NCI-H748 (cell line): ENCODE results near the gene DACT3.
A peak's percentile ranks its signal among the peaks of the same experiment; 100 is the strongest.

ENCODE experiments used
- DNase-seq: peaks from one replicate; lab custom pipeline; 2025; ENCODE audit not compliant: unreplicated experiment; lab: John Stamatoyannopoulos, UW

DACT3 gene

GRCh38 chr19:46616631-46617322, 44.2 kb downstream of the DACT3 start:
- DNase-seq = peak; percentile 71

- DNase-seq = no peak
These were observed 45.0 kb downstream of the DACT3 start for GRCh38 chr19:46615966-46616365.

- DNase-seq = peak; percentile 87
These were observed 46.8 kb downstream of the DACT3 start for GRCh38 chr19:46614114-46614722.

GRCh38 chr19:46613525-46613924, 47.5 kb downstream of the DACT3 start:
- no peak for DNase-seq

GRCh38 chr19:46611776-46612175, 49.2 kb downstream of the DACT3 start:
- DNase-seq = no peak

GRCh38 chr19:46610851-46611770, 49.9 kb downstream of the DACT3 start:
- DNase-seq = no peak

- DNase-seq = no peak
These were observed 50.6 kb downstream of the DACT3 start for GRCh38 chr19:46610413-46610775.

GRCh38 chr19:46609511-46610412, 51.2 kb downstream of the DACT3 start:
- DNase-seq = no peak

- no peak for DNase-seq
These were observed 52.2 kb downstream of the DACT3 start for GRCh38 chr19:46608581-46609345.

- DNase-seq = no peak
These were observed 52.8 kb downstream of the DACT3 start for GRCh38 chr19:46608178-46608577.

GRCh38 chr19:46607448-46607841, 53.5 kb downstream of the DACT3 start:
- no peak for DNase-seq

- no peak for DNase-seq
These were observed 54.1 kb downstream of the DACT3 start for GRCh38 chr19:46606681-46607447.

- DNase-seq = no peak
These were observed 55.0 kb downstream of the DACT3 start for GRCh38 chr19:46606019-46606418.

GRCh38 chr19:46605356-46605821, 55.6 kb downstream of the DACT3 start:
- DNase-seq = no peak

- no peak for DNase-seq
These were observed 56.1 kb downstream of the DACT3 start for GRCh38 chr19:46604781-46605355.

GRCh38 chr19:46603752-46604231, 57.2 kb downstream of the DACT3 start:
- DNase-seq = no peak

- DNase-seq = no peak
These were observed 57.8 kb downstream of the DACT3 start for GRCh38 chr19:46603195-46603637.

GRCh38 chr19:46602392-46603194, 58.4 kb downstream of the DACT3 start:
- DNase-seq = no peak
